Activated effector memory CD4-positive, alpha-beta T cell treated with Interleukin-2 at 50 U/mL for 16 hours (primary cell): ENCODE results near the gene LCORL.

ENCODE experiments used
- DNase-seq: peaks from one replicate; pipeline ENCODE4 v3.0.0-alpha.2; 2020

Gene LCORL

DNA sequence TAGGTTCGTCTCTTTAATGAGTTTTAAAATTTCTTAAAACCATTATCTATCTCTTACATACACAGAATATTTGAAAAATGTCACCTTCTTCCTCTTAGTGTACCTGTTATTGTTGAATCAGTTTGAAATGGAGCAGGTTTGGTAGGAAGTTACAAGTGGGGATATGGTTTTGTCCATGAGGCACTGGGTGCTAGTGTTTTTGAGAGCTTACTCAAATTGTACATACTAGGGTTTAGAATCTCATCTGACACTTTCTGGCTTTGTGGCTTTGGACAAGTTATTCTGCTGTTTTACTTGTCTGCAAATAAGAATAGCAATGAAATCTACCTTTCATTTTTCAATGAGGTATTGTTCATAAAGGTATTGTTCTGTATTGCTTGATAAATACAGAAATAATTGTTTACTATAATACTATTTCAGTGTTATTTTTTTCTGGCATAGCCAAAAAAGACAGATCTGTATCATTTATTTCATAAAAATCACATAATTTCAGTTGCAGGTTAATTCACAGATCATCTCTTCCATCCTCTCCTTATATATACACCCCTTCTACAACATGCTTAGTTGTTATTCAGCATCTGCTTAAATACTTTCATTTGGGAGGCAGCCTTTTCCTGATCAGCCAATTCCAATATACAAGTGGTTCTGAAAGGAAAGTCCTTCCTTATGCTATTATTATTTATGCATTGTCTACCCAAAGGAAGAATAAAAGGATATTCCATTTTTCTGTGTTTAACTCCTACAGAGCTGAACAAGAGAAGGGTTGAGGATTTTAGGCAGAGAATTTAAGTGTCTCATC lies 197.5 kb downstream of the LCORL start:
- no peak for DNase-seq

DNA sequence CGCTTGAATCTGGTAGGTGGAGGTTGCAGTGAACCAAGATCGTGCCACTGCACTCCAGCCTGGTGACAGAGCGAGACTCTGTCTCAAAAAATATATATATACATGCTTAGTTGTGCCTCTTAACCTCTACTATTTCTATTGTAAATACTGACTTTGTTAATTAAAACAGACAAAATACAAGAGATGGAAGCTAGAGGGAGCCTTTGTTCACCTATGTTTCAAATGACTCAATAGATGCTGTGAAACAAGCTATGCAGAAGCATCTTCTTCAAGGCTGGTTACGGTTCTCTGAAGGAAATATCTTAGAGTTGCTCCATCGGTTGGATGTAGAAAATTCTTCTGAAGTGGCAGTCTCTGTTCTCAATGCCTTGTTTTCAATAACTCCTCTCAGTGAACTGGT lies 204.5 kb downstream of the LCORL start:
- no peak for DNase-seq

DNA sequence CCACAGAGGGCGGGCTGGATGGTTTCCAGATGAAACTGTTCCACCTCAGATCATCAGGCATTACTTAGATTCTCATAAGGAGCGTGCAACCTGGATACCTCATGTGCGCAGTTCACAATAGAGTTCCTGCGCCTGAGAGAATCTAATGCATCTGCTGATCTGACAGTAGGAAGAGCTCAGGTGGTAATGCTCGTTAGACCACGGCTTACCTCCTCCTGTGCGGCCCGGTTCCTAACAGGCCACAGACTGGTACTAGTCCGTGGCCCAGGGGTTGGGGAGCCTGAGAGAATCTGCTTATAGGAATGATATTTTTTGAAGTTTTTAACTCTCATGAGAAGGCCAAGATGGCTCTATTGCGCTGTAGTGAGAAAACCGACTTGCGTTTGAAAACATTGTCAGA lies 205.4 kb downstream of the LCORL start:
- DNase-seq = no peak

DNA sequence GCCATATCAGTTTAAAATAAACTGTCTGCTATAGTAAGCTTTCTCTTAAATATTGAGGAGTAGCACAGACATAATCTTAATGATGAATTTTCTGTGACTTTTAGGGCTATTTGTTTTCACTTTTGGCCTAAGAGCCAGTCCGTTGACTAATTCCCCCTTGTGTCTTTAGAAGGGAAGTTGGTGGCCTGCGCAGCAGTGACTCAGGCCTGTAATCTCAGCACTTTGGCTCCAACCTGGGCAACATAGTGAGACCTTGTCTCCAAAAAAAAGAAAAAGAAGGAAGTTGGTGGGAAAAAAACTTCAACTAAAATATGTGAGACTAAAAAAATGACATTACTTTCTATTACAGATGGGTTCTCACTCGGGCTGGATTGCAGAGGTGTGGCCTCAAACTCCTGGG lies 207.4 kb downstream of the LCORL start:
- DNase-seq = no peak

DNA sequence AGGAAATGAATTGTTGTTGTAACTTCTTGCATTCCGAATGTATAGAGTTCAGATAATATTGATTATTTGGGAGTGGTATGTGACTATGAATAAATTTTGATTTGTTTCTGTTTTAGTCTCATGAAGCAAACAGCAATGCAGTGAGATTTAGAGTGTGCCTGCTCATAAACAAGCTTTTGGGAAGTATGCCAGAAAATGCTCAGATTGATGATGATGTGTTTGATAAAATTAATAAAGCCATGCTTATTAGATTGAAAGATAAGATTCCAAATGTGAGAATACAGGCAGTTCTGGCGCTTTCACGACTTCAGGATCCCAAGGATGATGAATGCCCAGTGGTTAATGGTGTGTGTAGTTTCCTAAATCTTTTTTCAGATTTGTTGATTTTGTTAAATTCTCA lies 208.8 kb downstream of the LCORL start:
- no peak for DNase-seq

DNA sequence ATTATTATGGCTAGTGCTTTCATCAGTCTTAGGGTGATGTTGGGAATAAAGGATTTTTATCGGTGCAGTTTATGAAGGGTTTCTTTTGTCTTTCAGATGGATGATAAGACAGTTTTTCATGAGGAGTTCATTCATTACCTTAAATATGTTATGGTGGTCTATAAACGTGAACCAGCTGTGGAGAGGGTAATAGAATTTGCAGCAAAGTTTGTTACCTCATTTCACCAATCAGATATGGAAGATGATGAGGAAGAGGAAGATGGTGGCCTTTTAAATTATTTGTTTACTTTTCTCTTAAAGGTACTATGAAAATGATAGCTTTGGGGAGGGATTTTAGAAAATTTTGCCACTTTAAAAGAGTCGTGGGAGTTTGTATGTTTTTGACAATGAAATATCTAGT lies 209.4 kb downstream of the LCORL start:
- no peak for DNase-seq

DNA sequence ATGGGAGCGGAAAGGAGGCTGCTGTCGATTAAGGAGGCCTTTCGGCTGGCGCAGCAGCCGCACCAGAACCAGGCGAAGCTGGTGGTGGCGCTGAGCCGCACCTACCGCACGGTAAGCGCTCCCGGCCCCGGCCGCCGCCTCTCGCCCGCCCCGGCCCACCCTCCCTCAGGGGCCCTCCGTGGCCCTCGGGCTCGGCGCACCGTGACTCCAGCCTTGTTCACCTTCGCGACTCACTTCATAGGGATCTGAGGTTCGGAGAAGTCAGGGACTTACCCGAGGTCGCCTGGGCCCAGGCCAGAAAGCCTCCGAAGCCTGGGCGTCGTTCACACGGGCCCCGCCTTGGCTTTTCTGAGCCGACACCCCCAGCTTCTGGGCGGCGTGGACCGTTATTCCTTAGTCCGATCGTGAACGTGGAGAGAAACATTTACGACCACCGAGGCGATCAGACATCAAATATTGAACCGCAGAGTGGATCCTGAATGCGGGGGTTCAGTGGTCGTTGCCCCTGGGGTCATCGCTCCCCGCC lies 210.4 kb downstream of the LCORL start:
- no peak for DNase-seq

DNA sequence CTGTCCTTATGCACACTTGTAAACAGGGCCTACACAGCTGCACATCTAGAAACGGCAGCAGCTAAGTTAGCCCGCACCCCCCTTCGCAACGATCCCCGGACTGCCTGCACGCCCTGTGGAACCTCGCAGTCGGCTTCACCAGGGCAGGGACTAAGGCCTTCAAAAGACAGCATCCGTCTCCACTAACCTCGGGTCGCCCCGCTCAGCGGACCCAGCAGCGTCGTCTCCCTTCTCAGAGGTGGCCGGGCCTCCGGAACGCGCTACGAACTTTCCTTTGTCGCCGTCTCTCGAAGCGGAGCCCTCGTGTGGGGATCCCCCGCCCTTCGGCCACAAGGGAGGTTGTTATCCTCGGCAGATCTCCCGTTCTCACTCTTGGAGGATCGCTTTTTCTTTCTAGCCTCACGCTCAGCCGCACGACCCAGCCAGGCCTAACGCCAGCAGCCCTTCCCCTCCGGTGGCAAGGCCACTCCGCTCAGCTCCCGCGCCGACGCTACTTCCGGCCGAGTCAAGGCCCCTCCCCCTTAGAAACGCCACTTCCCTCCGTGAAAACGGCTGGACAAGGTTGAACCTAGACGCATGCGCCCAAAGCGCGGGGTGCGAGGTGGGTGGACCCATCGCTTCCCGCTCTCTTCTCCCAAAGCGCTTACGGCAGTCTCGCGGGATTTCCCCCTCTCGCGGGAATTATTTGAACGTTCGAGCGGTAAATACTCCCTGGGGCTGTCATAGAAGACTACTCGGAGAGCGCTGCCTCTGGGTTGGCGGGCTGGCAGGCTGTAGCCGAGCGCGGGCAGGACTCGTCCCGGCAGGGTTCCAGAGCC lies 211.1 kb downstream of the LCORL start, which contains the start of the genes DCAF16 and NCAPG:
Gene DCAF16 (minus strand): TSS at position 498 of the 818 bp plus-strand sequence. CDS start 6,616 bp downstream, outside the sequence.
Gene NCAPG (plus strand): TSS at position 720 of the 818 bp plus-strand sequence. CDS start 99 bp downstream, outside the sequence.
- DNase-seq = peak; percentile 98

DNA sequence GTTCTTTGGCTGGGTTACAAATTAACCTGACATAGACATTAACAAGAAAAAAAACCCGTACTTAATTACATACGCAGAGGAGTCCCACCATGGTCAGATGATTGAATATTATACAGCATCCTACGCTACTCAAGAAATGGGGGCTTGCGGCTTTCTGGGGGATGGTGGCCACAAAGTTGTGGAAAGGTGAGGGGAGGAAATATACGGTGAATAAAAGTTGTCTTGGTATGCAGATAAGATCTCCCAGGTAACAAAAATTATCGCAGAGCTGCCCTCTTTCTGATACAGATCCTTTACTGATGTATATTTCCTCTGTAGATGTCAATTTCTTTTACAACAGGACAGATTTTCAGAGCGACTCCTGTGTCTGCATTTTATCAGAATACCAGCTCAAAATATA lies 211.9 kb downstream of the LCORL start:
- no peak for DNase-seq

DNA sequence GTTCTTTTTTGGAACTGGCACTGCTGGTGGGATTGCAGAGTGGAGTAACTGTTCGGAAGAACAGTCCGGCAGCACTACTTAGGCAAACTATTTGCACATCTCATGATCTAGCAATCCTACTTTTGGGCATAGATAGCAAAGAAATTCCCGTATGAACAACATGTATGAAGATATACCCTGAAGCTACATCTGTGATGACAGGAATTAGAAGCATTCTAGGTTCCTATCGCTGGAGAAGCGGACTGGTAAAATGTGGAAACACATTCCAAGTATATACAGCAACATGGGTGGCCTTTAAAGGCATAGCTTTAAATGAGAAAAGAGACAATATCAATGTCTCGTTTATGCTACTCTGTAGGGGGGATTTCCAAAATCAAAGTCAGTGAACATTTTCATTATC lies 214.1 kb downstream of the LCORL start:
- DNase-seq = no peak

DNA sequence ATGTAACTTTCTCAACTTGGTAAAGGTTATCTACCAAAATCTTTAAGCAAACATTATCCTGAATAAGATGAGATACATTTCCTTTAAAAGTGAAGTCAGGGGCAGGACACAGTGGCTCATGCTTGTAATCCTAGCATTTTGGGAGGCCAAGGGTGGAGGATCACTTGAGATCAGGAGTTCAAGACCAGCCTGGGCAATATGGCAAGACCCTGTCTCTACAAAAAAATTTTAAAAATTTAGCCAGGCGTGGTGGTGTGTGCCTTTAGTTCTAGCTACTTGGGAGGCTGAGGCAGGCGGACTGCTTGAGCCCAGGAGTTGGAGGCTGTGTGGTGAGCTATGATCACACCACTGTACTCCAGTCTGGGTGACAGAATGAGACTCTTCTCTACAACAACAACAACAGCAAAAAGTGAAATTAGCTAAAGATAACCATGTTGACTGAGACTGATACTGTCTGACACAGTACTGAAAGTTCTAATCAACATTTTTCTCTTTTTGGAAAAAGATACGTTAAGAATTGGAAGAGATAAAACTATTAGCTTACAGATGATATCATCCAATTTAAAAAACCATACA lies 215.9 kb downstream of the LCORL start:
- DNase-seq = no peak

DNA sequence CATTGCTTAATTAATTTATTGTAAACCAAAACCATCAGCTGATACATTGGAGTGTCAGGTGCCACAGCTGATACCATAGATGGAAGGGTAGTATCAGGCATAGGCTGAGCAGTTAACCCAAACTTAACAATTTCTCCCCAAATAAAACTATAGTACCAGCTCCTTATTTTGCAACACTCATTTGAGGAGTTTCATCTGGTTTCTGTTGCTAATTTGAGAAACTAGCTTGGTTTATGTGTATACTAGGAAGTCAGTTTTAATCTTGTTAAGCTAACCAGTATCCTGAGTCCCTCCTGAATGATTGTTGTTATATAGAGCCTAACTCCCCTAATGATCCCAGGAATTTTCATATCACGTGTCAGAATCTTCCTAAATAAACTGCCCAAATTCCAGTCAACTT lies 223.7 kb downstream of the LCORL start:
- DNase-seq = no peak

DNA sequence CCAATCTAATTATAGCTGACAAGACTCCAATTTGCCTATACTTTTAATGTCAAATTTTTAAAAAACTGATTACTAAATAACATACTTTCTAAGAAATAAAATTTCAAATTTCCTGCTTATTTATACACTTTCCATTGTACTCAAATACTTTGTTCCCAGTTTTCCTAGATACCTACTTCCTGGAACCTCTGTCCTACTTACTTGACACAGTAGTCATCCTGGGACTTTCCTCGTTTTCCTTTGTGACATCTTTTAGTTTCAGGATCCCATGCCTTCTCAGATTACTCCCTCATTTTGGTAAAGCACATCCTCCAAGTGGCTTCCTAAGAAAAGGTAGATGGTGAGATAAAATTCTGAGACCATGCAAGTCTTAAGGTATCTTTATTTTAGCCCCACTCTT lies 226.8 kb downstream of the LCORL start:
- no peak for DNase-seq
